Left lung (tissue), 14 donors: ENCODE measurements around the gene ASXL3. TPM values are rescaled to one million over a fixed set of nuclear protein-coding genes. Genes with fewer than 3 reads are reported as not detected.

Source experiments
- ATAC-seq: fragments of 200-7000 bp; cut with Tn5 transposase; one replicate; pipeline ENCODE4 v1.9.1; 2020; ENCODE audit warnings: moderate library complexity
- DNase-seq, 4 donors: peaks; one replicate each; pipeline ENCODE4 v3.0.0-alpha.2; 2013 to 2020
- H3K27ac ChIP-seq, 2 donors: fragments of 200-600 bp; sonication (generic) in 1 of 2; one replicate each; pipeline versions ENCODE4 v1.5.0 to v1.8.0; 2020 to 2021
- H3K27me3 ChIP-seq, 2 donors: fragments of 200-600 bp; sonication (generic) in 1 of 2; one replicate each; pipeline versions ENCODE4 v1.5.0 to v1.8.0; 2020 to 2021
- H3K36me3 ChIP-seq, 2 donors: fragments of 200-600 bp; sonication (generic) in 1 of 2; one replicate each; pipeline versions ENCODE4 v1.5.0 to v1.8.0; 2020 to 2021
- H3K4me1 ChIP-seq, 2 donors: fragments of 200-600 bp; one replicate each; pipeline ENCODE4 v1.8.0; 2021
- H3K4me3 ChIP-seq, 2 donors: fragments of 200-600 bp; sonication (generic) in 1 of 2; one replicate each; pipeline versions ENCODE4 v1.5.0 to v1.8.0; 2020 to 2021; ENCODE audit warnings: mild to moderate bottlenecking in 1 of 2
- H3K9me3 ChIP-seq, 2 donors: fragments of 200-600 bp; sonication (generic) in 1 of 2; one replicate each; pipeline versions ENCODE4 v1.5.0 to v1.8.0; 2020 to 2021
- CTCF ChIP-seq, 2 donors: fragments of 200-600 bp; sonication (generic) in 1 of 2; IDR thresholded peaks; one replicate each; pipeline versions ENCODE4 v1.5.0 to v1.8.0; 2021; ENCODE audit warnings: antibody characterized with exemption in 2 of 2
- intact Hi-C, 2 donors: fragments of 100-400 bp; cut with DNase I; formaldehyde crosslinking; loops; one replicate each; pipeline versions ENCODE4 v1.11.2 to v1.14.2; 2022
- long read RNA-seq, 12 donors: library from polyadenylated mRNA in 2 of 12; unstranded in 2 of 12; transcript quantifications; one replicate each; pipeline ENCODE4 v2.0.0 and lab custom pipeline, GENCODE V29; 2019 to 2026
- polyA plus RNA-seq, 6 donors: library from polyadenylated mRNA; unstranded; fragments of 120-200 nt; gene quantifications; one replicate each; pipeline ENCODE4 v1.2.1, GENCODE V29; 2013; ENCODE audit not compliant: insufficient read length in 6 of 6
- total RNA-seq, 2 donors: library from RNA; stranded (reverse); fragmentation: NEBNext Ultra II Directional; extraction: Animal tissue kit (Norgen Biotek cat#: 25700); gene quantifications; one replicate each; pipeline ENCODE4 v1.2.1, GENCODE V29; 2021
- donor health status: DM: no; HTN: yes; CAD: no.
- donor health status: DM: no; HTN: no; CAD: no.

The ASXL3 gene
- total RNA-seq (1 to 10 TPM; 1.5 to 3.1 TPM), polyA plus RNA-seq (10 to 100 TPM in 5 of 6 donors, 1 to 10 TPM in 1; 9.8 to 12.9 (median 11.7) TPM)
- long read RNA-seq, donor 1, result 0 reads
- long read RNA-seq, donor 2, result 0 reads
- long read RNA-seq, donor 3, result 0 reads
- long read RNA-seq, donor 4, result 0 reads
- long read RNA-seq, donor 5, result 0 reads
- long read RNA-seq, donor 6, result 0 reads
- long read RNA-seq, donor 7, result 0 reads
- long read RNA-seq, donor 8, result 0 reads
- long read RNA-seq, donor 9, result 0 reads
- long read RNA-seq, donor 10, result 0 reads
- long read RNA-seq, donor 11, result 0 reads
- long read RNA-seq, donor 12, result 0 reads

GRCh38 chr18:33577685-33578517 is at the start of gene ASXL3:
Gene ASXL3, plus strand, starts transcription at chr18:33578219. Its CDS starts 413 bp downstream, at chr18:33578632.
- TF ChIP-seq CTCF (IDR thresholded peaks at IDR 0.05), result no peak

GRCh38 chr18:33532978-33533377 is 45.0 kb upstream of the ASXL3 start:
- H3K9me3 ChIP-seq, result peaks cover 0 to 5% of the 10 kb centered on the region in 2 donors
- H3K36me3 ChIP-seq, result no peaks in the 10 kb centered on the region
- TF ChIP-seq CTCF (IDR thresholded peaks at IDR 0.05), result no peak
- ATAC-seq (no peak), DNase-seq (no peak)
- H3K4me1 ChIP-seq, result no peaks in the 10 kb centered on the region
- intact Hi-C loops, result no loop called here
- no peaks in the 10 kb centered on the region for H3K27me3 ChIP-seq
- H3K4me3 ChIP-seq, result no peak overlapping the region
- no peak overlapping the region for H3K27ac ChIP-seq

More at GRCh38 chr18:33577685-33578517, at the start of gene ASXL3:
- Histone ChIP-seq H3K36me3 (no peaks in the 10 kb centered on the region), H3K4me1 (peaks cover 0 to 4% of the 10 kb centered on the region in 2 donors), H3K27ac (peak within 1 kb of the TSS; percentile 71 to 90), H3K4me3 (peak within 1 kb of the TSS; percentile 40 to 41), H3K9me3 (no peaks in the 10 kb centered on the region), H3K27me3 (peaks cover 30 to 65% of the 10 kb centered on the region in 2 donors)
- DNase-seq (peak; percentile 34 to 79 (median 75)), ATAC-seq (peak; percentile 71)
- intact Hi-C loops, result no loop called here

DNA sequence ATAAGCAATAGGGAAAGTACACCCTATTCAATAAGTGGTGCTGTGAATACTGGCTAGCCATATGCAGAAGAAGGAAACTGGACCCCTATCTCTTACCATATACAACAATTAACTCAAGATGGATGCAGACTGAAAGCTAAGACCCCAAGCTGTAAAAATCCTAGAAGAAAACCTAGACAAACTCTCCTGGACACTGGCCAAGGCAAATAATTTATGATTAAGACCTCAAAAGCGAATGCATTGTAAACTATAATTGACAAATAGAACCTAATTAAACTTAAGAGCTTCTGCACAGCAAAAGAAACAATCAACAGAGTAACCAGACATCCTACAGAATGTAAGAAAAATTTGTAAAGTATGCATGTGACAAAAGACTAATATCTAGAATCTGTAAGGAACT is 41.1 kb upstream of the ASXL3 start:
- no peaks in the 10 kb centered on the region for H3K9me3 ChIP-seq
- intact Hi-C loops, result no loop called here
- no peak for DNase-seq
- H3K27ac ChIP-seq, result no peak overlapping the region
- no peaks in the 10 kb centered on the region for H3K4me1 ChIP-seq
- H3K27me3 ChIP-seq, result no peaks in the 10 kb centered on the region
- TF ChIP-seq CTCF (IDR thresholded peaks at IDR 0.05), result no peak
- H3K4me3 ChIP-seq, result no peak overlapping the region
- no peaks in the 10 kb centered on the region for H3K36me3 ChIP-seq
- ATAC-seq, result no peak

GRCh38 chr18:33538418-33539042 is 39.5 kb upstream of the ASXL3 start:
- Histone ChIP-seq H3K36me3 (no peaks in the 10 kb centered on the region), H3K9me3 (no peaks in the 10 kb centered on the region), H3K27me3 (no peaks in the 10 kb centered on the region), H3K4me1 (no peaks in the 10 kb centered on the region), H3K4me3 (no peak overlapping the region), H3K27ac (no peak overlapping the region)
- intact Hi-C loops, result no loop called here
- ATAC-seq, result no peak
- no peak for TF ChIP-seq CTCF (IDR thresholded peaks at IDR 0.05)
- no peak for DNase-seq

DNA sequence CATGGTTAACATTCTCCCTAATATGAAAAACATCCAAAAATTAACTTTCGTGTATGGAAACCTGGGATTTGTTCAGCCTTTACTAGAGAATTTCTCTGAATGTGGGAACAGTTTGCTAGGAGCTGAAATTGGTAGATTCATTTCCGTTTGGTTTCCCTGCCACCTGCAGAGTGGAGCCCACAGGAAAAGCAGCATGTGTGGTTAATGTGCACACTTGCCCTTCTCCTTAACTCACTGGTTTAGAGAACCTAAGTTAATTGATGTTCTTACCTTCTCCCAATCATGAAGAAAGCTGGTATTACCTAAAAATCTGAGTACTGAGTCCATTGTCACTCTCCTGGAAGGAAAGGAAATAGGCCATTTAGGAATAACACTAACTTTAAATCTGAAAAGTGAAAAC is 37.6 kb upstream of the ASXL3 start:
- ATAC-seq (no peak), DNase-seq (no peak)
- intact Hi-C loops, result no loop called here
- Histone ChIP-seq H3K27me3 (no peaks in the 10 kb centered on the region), H3K9me3 (no peaks in the 10 kb centered on the region), H3K36me3 (no peaks in the 10 kb centered on the region), H3K4me3 (no peak overlapping the region), H3K4me1 (no peaks in the 10 kb centered on the region), H3K27ac (no peak overlapping the region)
- no peak for TF ChIP-seq CTCF (IDR thresholded peaks at IDR 0.05)
